Lower leg skin (tissue), 3 donors: ENCODE data around the gene SBNO1.
"Not testable (repeated sequence)": the region's sequence is repeated elsewhere in the genome, so short reads cannot be mapped to it uniquely, and the experiment has no call there.

ENCODE experiments used
- CTCF ChIP-seq, 3 donors: fragments of 450-650 bp; IDR thresholded peaks; one replicate each; pipeline ENCODE4 v1.5.1; 2016; ENCODE audit warnings: antibody characterized with exemption in 3 of 3, mild to moderate bottlenecking in 3 of 3, moderate library complexity in 2 of 3
- POLR2A ChIP-seq, 2 donors: fragments of 450-650 bp; IDR thresholded peaks; one replicate each; pipeline ENCODE4 v1.6.1; 2016 to 2017; ENCODE audit warnings: antibody characterized with exemption in 2 of 2, mild to moderate bottlenecking in 1 of 2, moderate library complexity in 1 of 2

- not testable (repeated sequence) for TF ChIP-seq POLR2A, CTCF (IDR thresholded peaks at IDR 0.05)
Observed at GRCh38 chr12:123368431-123368830, 3.8 kb upstream of the SBNO1 start.
